ENCODE results near the gene PPP2R5C.
"Not testable (repeated sequence)": the region's sequence is repeated elsewhere in the genome, so short reads cannot be mapped to it uniquely, and the experiment has no call there.

Gene PPP2R5C

DNA sequence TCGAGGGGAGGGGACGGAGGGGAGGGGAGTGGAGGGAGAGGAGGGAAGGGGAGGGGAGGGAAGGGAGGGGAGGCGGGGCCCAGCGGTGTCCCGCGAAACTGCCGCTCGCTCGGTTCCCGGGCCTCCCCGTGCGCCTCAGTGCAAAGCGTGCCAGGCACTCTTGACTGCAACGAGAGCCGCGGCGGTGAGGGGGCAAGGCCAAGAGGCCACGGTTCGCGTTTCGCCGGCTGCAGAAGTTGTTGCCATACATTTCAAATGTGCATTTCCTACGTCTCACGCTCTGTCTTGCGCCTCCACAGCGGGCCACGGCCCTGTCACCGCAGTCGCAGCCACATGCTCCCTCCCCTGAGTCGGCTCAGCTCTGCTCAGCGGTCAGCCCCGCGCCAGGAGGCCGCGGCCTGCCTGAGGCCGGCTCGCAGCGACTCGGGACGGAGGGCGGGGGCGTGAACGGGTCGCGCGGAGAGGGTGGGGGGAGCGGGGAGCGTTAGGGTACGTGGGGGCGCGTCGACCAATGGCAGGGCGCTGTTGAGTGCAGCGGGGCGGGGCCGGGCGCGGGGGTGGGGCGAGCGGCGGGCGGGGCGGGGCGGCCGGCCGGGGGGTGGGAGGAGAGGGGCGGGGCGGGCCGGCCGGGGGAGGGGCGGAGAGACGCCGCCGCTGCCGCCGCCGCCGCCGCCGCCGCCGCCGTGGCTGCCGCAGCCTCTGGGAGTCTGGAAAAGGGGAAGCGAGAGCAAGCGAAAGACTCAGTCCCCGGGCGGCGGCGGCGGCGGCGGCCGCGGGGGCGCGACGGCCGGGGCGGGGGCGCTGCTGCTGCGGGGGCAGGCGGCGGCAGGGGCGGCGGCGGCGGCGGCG is at the start of gene PPP2R5C:
TSS of gene PPP2R5C (plus strand) at position 678 of the 849 bp plus-strand sequence. CDS start 185 bp downstream, outside the sequence.
- DNase-seq (ENCODE audit: low spot score), result peak; percentile 96

DNA sequence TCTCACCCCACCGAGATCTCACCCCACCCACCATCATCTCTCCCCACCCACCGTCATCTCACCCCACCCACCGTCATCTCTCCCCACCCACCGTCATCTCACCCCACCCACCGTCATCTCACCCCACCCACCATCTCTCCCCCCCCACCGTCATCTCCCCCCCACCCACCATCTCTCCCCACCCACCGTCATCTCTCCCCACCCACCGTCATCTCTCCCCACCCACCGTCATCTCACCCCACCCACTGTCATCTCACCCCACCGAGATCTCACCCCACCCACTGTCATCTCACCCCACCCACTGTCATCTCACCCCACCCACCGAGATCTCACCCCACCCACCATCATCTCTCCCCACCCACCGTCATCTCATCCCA is 49.7 kb upstream of the PPP2R5C start:
- DNase-seq (ENCODE audit: low spot score), result not testable (repeated sequence)

DNA sequence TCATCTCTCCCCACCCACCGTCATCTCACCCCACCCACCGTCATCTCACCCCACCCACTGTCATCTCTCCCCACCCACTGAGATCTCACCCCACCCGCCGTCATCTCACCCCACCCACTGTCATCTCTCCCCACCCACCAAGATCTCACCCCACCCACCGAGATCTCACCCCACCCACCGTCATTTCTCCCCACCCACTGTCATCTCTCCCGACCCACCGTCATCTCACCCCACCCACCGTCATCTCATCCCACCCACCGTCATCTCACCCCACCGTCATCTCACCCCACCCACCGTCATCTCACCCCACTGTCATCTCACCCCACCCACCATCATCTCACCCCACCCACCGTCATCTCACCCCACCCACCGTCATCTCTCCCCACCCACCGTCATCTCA is 49.2 kb upstream of the PPP2R5C start:
- DNase-seq (ENCODE audit: low spot score), result not testable (repeated sequence)

DNA sequence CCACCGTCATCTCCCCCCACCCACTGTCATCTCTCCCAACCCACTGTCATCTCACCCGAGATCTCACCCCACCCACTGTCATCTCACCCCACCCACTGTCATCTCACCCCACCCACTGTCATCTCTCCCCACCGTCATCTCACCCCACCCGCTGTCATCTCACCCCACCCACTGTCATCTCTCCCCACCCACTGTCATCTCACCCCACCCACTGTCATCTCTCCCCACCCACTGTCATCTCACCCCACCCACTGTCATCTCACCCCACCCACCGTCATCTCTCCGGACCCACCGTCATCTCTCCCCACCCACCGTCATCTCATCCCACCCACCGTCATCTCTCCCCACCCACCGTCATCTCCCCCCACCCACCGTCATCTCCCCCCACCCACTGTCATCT is 48.4 kb upstream of the PPP2R5C start:
- not testable (repeated sequence) for DNase-seq (ENCODE audit: low spot score)

DNA sequence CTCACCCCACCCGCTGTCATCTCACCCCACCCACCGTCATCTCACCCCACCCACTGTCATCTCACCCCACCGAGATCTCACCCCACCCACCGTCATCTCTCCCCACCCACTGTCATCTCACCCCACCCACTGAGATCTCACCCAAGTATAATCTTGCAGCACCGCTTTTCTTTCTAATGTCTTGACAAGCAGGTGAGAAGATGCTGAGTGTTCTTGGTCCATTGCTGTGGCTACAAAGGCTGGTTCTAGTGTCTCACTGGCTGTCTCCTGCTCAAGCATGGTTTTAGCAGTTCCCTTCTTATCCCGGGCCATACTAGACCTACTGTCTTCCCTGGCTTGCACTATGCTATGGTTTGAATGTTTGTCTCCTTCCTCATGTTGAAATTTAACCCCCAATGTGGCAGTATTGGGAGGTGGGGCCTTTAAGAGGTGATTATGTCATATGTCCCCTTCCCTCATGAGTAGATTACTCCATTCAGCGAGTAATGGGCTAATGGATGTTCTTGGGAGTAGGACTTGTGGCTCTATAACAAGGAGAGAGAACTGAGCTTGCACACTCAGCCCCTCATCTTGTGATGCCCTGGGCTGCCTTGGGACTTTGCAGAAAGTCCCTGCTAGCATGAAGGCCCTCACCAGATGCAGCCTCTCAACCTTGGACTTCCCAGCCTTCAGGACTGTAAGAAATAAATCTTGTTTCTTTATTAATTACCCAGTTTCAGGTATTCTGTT is 47.7 kb upstream of the PPP2R5C start:
- DNase-seq (ENCODE audit: low spot score), result peak; percentile 10

DNA sequence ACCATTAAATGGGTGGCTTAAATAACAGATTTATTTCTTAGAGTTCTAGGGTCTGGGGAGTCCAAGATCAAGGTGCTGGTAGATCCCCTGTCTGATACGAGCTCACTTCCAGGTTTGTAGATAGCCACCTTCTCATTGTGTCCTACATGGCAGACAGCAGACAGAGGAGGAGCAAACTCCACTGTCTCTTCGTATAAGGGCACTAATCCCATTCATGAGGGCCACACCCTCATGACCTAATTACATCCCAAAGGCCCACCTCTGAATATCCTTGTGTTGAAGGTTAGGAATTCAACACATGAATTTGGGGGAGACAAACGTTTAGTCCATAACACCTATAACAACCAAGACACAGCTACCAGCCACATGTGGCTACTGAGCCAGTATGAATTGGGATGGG is 47.1 kb upstream of the PPP2R5C start:
- DNase-seq (ENCODE audit: low spot score), result no peak

DNA sequence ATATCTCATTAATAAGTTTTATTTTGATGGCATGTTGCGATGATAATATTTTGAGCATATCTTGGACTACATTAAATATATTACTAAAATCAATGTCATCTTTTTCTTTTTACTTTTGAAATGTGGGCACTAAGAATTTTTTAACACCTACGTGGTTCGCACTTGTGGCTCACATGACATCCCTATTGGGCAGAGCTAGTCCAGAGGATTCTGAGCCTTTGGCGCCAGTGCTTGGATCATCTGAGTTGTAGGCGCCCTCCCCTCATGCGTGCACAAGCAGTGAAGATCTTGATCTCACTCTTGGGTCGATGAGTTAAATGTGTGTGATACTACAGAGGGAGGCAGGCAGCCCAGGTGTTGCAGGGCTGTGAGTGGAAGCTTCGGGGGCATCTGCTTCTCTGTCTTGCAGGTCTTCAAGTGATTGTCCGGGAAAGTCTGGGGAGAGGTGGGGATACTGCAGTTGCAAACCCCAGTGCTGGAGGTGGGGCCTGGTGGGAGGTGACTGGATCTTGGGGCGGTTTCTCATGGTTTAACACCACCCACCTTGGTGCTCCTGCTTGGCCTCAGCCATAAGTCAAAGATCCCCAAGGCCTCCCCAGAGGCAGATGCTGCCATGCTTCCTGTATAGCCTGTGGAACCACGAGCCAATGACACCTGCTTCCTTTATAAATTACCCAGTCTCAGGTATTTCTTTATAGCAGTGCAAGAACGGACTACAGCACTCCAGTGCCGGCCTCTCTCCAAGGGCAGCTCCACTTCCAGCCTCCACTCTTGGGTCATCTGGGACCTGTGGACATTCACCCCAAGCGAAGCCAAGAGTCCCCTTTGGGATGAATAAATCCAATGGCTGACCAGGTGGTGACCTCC is 46.1 kb upstream of the PPP2R5C start:
- DNase-seq (ENCODE audit: low spot score), result peak; percentile 24

DNA sequence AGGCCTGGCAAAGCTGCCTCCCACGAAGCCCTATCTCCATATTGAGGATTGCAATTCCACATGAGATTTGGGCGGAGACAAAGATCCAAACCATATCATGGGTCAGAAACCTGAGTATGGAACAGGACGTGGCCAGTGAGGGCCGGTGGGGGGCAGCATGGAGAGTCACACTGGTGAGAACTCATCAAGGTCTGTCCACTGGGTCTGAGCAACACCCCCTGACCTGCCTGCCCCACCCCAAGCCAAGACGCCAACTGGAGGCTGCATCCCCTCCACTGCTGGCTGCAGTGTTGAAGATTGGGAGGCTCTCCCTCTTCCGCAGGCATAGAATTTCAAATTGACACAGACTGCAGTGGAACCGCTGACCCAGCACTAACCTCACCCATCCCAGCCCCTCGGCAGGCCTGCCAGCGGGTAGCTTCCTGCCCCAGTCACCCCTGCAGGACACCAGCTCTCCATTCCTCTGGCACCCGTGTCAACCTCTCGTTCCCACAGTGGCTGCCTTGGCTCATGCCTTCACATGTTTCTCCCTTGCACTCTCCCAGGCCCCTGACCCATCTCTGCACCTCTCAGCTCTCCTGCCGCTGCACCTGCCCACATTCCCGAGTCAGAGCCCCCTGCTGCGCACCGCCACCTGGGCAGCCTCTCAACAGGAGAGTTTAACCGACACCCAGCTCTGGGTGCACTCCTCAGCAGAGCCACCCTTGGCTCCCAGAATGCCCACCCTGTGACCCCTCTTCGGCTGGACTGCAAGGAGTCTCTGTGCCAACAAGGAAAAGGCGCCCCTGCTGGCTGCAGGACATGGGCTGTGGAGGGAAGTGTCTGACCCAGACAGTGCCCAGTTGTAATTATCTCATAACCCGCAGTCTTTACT is 45.2 kb upstream of the PPP2R5C start:
- DNase-seq (ENCODE audit: low spot score), result no peak

DNA sequence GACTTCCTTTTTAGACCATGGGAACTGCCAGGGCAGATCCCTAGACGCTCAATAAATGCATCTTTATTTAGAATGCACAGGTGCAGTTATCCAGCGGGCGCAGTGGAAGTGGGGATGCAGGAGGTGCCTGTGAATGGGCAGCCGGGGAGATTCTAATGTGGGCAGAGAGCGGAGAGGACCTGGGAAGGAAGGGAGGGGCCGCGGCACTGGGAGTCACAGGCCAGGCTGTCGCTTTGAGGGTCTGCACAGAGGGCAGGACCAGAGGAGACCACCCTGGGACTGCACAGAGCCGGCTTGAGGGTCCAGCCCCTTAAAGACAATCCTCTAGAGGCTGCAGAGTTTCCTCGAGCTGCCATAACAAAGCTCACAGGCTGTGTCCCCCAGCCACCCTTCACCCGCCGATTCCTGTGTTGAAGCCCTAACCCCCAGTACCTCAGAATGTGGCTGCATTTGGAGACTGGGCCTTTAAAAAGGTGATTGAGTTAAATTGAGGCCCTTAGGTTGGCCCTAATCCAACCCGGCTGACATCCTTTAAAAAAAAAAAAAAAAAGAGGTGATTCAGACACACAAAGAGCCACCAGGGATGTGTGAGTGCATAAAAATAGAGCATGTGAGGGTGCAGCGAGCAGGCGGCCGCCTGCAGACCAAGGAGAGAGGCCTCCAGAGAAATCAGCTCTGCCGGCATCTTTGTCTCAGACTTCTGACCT is 44.4 kb upstream of the PPP2R5C start:
- no peak for DNase-seq (ENCODE audit: low spot score)

DNA sequence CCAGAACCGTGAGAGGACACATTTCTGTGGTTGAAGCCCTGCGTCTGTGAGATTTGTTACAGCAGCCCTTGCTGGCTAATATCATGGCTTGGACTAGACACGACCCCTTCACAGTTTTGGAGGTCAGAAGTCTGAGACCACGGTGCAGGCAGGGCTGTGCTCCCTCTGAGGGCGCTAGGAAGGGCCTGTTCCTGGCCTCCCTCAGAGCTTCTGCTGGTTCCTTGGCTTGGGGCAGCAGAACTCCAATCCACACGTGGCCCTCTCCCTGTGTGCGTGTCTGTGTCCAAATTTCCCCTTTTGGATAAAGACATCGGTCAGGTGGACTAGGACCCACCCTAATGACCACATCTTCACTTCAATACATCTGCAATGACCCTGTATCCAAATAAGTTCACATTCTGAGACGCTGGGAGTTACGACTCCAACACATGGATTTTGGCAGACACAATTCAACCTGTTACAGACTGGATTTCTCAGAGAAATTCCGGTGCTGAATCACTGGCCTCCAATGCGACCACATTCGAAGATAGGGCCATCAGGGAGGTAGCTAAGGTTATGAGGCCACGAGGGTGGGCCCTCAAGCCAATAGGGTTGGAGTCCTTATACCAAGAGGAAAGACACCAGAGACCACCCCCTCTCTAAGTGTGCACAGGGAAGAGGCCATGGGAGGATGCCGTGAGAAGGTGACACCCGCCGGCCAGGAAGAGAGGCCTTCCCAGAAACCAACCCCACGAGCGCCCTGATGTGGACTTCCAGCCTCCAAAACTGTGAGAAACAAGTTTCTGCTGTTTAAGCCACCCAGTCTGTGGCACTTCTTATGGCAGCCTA is 43.6 kb upstream of the PPP2R5C start:
- DNase-seq (ENCODE audit: low spot score), result no peak

DNA sequence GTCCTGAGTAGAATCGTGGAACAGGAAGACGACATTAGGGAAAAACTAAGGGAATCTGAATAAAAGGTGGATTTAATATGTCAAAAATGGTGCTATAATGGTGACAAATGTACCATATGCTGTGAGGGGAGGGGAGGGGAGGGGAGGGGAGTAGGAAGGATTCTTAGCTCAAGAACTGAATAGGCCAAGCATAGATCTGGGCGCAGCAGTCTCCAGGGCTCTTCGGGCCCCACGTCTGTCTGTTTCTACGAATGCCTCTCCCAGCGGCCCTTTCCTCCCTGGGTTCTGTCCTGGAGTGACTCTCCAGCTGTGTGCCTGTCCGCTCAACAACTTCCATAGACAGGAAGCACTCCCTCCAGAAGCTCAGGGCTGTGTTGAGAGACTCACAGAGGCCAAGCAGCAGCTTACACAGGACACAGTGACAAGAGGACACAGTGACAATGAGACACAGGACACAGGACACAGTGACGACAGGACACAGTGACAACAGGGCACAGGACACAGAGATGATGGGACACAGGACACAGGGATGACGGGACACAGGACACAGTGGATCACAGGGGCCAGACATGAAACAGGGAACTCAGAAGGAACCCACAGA is 42.4 kb upstream of the PPP2R5C start:
- DNase-seq (ENCODE audit: low spot score), result no peak

DNA sequence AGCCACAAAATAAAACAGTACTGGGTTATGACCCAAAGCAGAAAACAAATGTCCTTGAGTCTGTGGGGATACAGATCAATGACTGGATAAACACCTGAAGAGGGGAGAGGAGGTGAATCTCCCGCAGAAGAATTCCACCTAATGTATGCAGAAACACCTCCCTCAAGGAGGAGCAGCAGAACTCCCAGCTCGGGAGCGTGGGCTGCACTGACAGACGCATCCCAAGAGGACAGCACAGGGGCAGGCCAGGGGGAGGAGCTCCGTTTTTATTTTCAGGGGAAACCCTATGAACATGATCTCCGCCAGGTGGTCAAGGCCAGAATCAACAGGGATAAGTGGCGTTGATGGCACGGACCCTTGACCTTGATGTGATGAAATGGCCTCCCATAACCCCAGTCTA is 41.8 kb upstream of the PPP2R5C start:
- no peak for DNase-seq (ENCODE audit: low spot score)

DNA sequence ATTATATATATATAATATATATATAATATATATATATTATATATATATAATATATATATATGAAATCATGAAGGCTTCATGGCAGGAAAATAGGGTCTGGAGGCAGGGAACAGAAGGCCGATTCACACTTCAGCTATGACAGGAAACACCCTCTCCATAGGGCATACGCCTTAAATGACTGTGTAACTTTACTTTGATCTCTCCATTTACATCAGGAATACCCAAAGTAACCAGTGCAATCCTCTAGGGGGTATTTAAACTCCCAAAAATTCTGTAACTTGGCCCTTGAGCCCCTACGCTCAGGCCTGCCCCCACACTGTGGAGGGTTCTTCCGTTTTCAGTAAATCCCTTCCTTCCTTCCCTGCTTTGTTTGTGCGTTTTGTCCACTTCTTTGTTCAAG is 40.4 kb upstream of the PPP2R5C start:
- DNase-seq (ENCODE audit: low spot score), result no peak

DNA sequence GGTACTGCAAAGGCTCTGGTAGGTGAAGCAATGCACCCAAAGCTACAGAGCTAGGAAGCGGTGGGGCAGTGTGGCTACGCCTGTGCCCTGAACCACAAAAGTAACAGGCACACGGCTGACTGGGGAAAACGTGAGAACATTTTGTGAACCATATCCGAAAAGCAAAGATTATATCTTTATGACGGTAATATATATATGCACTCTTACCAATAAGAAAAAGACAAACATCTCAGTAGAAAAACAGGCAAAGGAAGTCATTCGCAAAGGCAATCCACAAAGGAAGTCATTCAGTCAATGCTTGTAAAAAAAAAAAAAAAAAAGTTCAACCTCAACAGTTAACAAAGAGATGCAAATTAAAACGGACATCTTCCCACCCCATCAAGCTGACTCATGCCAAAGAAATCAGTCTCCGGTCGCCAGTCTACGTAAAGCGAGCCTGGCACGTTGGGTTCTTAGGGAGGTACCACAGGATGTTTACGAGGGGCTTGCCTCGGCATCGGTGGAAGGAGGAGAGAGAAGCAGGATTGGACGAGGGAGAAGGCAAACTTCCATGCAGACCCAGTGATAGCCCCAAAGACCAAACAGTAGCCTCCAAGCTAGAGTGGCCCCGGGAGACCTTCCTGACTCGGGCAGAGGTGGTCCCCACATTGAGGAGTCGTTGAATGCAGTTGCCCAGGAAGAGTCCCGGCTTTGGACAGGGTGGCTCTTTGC is 39.4 kb upstream of the PPP2R5C start:
- no peak for DNase-seq (ENCODE audit: low spot score)

DNA sequence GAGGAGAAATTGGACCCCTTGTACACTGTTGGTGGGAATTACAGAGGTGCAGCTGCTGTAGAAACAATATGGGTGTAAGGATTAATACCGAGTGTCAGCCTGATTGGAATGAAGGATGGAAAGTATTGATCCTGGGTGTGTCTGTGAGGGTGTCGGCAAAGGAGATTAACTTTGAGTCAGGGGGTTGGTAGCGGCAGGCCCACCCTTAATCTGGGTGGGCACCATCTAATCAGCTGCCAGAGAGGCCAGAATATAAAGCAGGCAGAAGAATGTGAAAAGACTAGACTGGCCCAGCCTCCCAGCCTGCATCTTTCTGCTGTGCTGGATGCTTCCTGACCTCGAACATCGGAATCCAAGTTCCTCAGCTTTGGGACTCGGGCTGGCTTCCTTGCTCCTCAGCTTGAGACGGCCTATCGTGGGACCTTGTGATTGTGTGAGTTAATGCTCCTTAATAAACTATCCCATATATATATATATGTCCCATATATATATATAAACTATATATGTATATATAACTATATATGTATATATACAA is 38.4 kb upstream of the PPP2R5C start:
- peak; percentile 3 for DNase-seq (ENCODE audit: low spot score)

DNA sequence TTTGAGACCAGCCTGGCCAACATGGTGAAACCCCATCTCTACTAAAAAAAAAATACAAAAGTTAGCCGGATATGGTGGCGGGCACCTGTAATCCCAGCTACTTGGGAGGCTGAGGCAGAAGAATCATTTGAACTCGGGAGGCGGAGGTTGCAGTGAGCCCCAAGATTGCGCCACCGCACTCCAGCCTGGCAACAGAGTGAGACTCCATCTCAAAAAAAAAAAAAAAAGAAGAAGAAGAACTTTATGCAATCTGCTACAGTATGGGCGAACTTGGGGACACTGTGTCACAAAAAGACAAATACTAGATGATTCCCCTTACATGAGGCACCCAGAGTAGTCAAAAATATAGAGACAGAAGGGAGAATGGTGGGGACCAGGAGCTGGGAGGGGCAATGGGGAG is 35.9 kb upstream of the PPP2R5C start:
- peak; percentile 8 for DNase-seq (ENCODE audit: low spot score)

DNA sequence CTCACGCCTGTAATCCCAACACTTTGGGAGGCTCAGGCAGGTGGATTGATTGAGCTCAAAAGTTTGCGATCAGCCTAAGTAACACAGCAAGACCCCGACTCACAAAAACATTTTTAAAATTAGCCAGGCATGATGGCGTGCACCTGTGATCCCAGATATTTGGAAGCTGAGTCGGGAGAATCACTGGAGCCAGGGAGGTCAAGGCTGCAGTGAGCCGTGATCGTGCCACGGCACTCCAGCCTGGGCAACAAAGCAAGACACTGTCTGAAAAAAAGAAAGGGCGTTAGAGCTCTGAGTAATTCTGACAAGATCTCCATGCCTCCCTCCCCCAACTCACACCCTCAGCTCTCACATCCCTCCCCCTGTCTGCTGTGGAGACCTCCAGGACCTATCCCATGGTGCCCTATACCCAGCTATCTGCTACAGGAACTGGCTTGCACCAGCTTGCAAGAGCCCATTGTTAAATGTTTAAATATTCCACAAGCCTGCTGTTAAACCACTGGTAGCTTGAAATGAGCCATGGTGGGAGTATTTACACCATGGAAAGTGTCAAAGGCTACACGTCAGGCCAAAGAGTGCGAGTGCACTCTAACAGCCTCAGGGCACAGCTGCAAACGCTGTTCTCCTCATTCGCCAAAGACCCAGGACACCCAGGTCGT is 35.1 kb upstream of the PPP2R5C start:
- DNase-seq (ENCODE audit: low spot score), result peak; percentile 25

DNA sequence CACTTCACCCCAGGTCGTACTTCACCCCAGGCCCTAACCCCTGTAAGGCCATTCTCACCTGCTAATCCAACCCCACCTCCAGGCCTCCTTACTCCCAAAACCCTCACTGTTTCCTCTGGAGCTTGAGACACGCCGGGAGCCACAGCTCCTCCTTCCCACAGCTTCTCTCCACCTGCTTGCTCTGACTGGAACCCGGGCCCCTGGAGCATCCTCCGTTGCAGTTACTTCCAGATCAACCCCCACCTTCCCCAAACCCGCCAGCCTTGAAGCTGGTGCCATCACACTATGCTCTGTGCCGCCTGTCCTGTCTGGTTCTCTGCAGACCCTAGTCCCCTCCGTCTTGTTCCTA is 34.6 kb upstream of the PPP2R5C start:
- peak; percentile 37 for DNase-seq (ENCODE audit: low spot score)

Data from ecto neural progenitor cell (in vitro differentiated cells).